NCI-H345 (cell line): Measurements from ENCODE around the gene SEC16A.
"Not testable (repeated sequence)": the region's sequence is repeated elsewhere in the genome, so short reads cannot be mapped to it uniquely, and the experiment has no call there.

ENCODE experiments used
- DNase-seq: peaks from one replicate; lab custom pipeline; 2025; lab: John Stamatoyannopoulos, UW

SEC16A gene

GRCh38 chr9:136419092-136419420 lies 63.8 kb downstream of the SEC16A start:
- no peak for DNase-seq

- no peak for DNase-seq
These were observed 64.4 kb downstream of the SEC16A start for GRCh38 chr9:136418182-136419091.

- no peak for DNase-seq
These were observed 65.9 kb downstream of the SEC16A start for GRCh38 chr9:136416914-136417313.

GRCh38 chr9:136416427-136416826 lies 66.4 kb downstream of the SEC16A start:
- no peak for DNase-seq

- no peak for DNase-seq
These were observed 69.9 kb downstream of the SEC16A start for GRCh38 chr9:136412962-136413361.

GRCh38 chr9:136411378-136411777 lies 71.5 kb downstream of the SEC16A start:
- no peak for DNase-seq

- peak; percentile 90 for DNase-seq
These were observed 72.1 kb downstream of the SEC16A start, which contains the start of the genes ENTR1 and PMPCA for GRCh38 chr9:136410500-136411287. ENTR1 (minus strand) TSS chr9:136410614; CDS start chr9:136410397, 217 bp downstream. PMPCA (plus strand) TSS chr9:136410658; CDS start chr9:136410669, 11 bp downstream.

- peak; percentile 4 for DNase-seq
These were observed 73.0 kb downstream of the SEC16A start for GRCh38 chr9:136409557-136410455.

- no peak for DNase-seq
These were observed 74.9 kb downstream of the SEC16A start for GRCh38 chr9:136407911-136408310.

GRCh38 chr9:136407061-136407460 lies 75.8 kb downstream of the SEC16A start:
- not testable (repeated sequence) for DNase-seq

GRCh38 chr9:136405904-136406303 lies 76.9 kb downstream of the SEC16A start:
- not testable (repeated sequence) for DNase-seq

- DNase-seq, result no peak
These were observed 77.4 kb downstream of the SEC16A start for GRCh38 chr9:136405481-136405880.

GRCh38 chr9:136404801-136405136 lies 78.1 kb downstream of the SEC16A start:
- DNase-seq, result no peak

GRCh38 chr9:136403915-136404800 lies 78.7 kb downstream of the SEC16A start:
- DNase-seq, result no peak

- no peak for DNase-seq
These were observed 79.3 kb downstream of the SEC16A start for GRCh38 chr9:136403538-136403914.

- no peak for DNase-seq
These were observed 80.8 kb downstream of the SEC16A start for GRCh38 chr9:136402067-136402466.

- no peak for DNase-seq
These were observed 81.5 kb downstream of the SEC16A start for GRCh38 chr9:136401173-136401922.

- peak; percentile 91 for DNase-seq
These were observed 82.6 kb downstream of the SEC16A start, which contains the start of gene SNAPC4 for GRCh38 chr9:136400038-136400834. SNAPC4 (minus strand) TSS chr9:136400170; CDS start chr9:136398428, 1,742 bp downstream.
